HepG2 (cell line): ENCODE results near the gene ARHGAP10. TPM values are rescaled to one million over a fixed set of nuclear protein-coding genes. Genes with fewer than 3 reads are reported as not detected.

Source experiments
- ATAC-seq: fragments of 200-7000 bp; cut with Tn5 transposase; 3 replicates; pipeline ENCODE4 v1.9.1; 2020; ENCODE audit warnings: mild to moderate bottlenecking, moderate library complexity
- BruUV-seq: library from RNA; stranded (reverse); fragments of 400-500 nt; replicated peaks from 2 replicates; lab custom pipeline; 2021; lab: Mats Ljungman, UMichigan
- CTCF ChIA-PET: fragments of 300-600 bp; formaldehyde crosslinking; extraction: SDS; loops from one replicate; lab custom pipeline; 2021; ENCODE audit warnings: low total read pairs, inconsistent platforms, low intra/inter-chr PET ratio; lab: Yijun Ruan, JAX
- POLR2A ChIA-PET: fragments of 350-600 bp; sonication (Branson Sonifier 250); formaldehyde crosslinking; loops from one replicate; lab custom pipeline; 2020; ENCODE audit warnings: antibody characterized with exemption, inconsistent platforms; lab: Yijun Ruan, JAX
- DNase-seq: peaks from one replicate; pipeline ENCODE4 v3.0.0-alpha.2; 2015; ENCODE audit warnings: low spot score
- FAIRE-seq: peaks from 3 replicates; lab custom pipeline; 2011; peaks lifted over from hg19 to GRCh38; lab: Jason Lieb, UNC
- H2AFZ ChIP-seq: one replicate; pipeline ENCODE4 v1.6.1; 2011; ENCODE audit warnings: low read length, inconsistent platforms
- H3K27ac ChIP-seq: fragments of 300-600 bp; 3 replicates; pipeline ENCODE4 v1.8.0; 2011; ENCODE audit warnings: mixed run types, mild to moderate bottlenecking, mixed read lengths, low read length, inconsistent platforms; ENCODE audit not compliant: insufficient read depth; ENCODE audit errors: extremely low read length
- H3K27me3 ChIP-seq, 2 experiments: fragments of 200-600 bp in 1 of 2; 2 replicates in 1 of 2; 3 replicates in 1 of 2; pipeline versions ENCODE4 v1.6.0 to v1.8.0; 2011; ENCODE audit warnings: low read length in 2 of 2, mild to moderate bottlenecking in 2 of 2, moderate library complexity in 2 of 2, inconsistent platforms in 1 of 2; ENCODE audit not compliant: insufficient read depth in 2 of 2, control insufficient read depth in 1 of 2
- H3K36me3 ChIP-seq, 2 experiments: fragments of 200-600 bp in 1 of 2; replicated peaks in 1 of 2; 2 replicates in 1 of 2; 3 replicates in 1 of 2; pipeline versions ENCODE4 v1.5.1 to v1.8.0; 2011; ENCODE audit warnings: low read length in 2 of 2, inconsistent platforms in 1 of 2; ENCODE audit not compliant: insufficient read depth in 2 of 2, control insufficient read depth in 1 of 2
- H3K4me1 ChIP-seq: 2 replicates; pipeline ENCODE4 v1.5.1; 2012; ENCODE audit warnings: low read length, inconsistent platforms; ENCODE audit not compliant: insufficient read depth
- H3K4me2 ChIP-seq: 2 replicates; pipeline ENCODE4 v1.6.0; 2011; ENCODE audit warnings: low read depth, low read length, inconsistent platforms
- H3K4me3 ChIP-seq, 3 experiments: fragments of 200-600 bp in 1 of 3; sonication (generic), shearing (Covaris generic) in 1 of 3; replicated peaks in 1 of 3; 2 replicates each; pipeline ENCODE4 v1.5.1; 2011 to 2016; ENCODE audit warnings: low read length in 3 of 3, inconsistent platforms in 2 of 3, low read depth in 2 of 3, mild to moderate bottlenecking in 2 of 3, control low read depth in 1 of 3, mixed read lengths in 1 of 3; ENCODE audit not compliant: insufficient read depth in 1 of 3
- H3K79me2 ChIP-seq: one replicate; pipeline ENCODE4 v1.6.1; 2011; ENCODE audit warnings: low read length, inconsistent platforms; ENCODE audit not compliant: insufficient read depth
- H3K9ac ChIP-seq: 2 replicates; pipeline ENCODE4 v1.6.0; 2011; ENCODE audit warnings: mild to moderate bottlenecking, low read depth, low read length, inconsistent platforms; ENCODE audit not compliant: insufficient read depth
- H3K9me3 ChIP-seq: 2 replicates; pipeline ENCODE4 v1.5.1; 2012; ENCODE audit warnings: mild to moderate bottlenecking, low read length
- H4K20me1 ChIP-seq: 2 replicates; pipeline ENCODE4 v1.6.0; 2011; ENCODE audit warnings: inconsistent platforms, mild to moderate bottlenecking, low read length, moderate library complexity; ENCODE audit not compliant: insufficient read depth
- MAFK ChIP-seq, 2 experiments: IDR thresholded peaks in 1 of 2; conservative IDR thresholded peaks in 1 of 2; 2 replicates each; pipeline ENCODE4 v1.6.1; 2011; ENCODE audit warnings: improper control_type of control experiment in 2 of 2, low read length in 2 of 2
- MXD1 ChIP-seq: sonication (generic); formaldehyde crosslinking; IDR thresholded peaks from 2 replicates; pipeline ENCODE4 v1.4.0; 2020; ENCODE audit warnings: mild to moderate bottlenecking, missing genetic modification reagents
- NFATC3 ChIP-seq: sonication (generic); formaldehyde crosslinking; IDR thresholded peaks from 2 replicates; pipeline ENCODE4 v1.5.1; 2020; ENCODE audit warnings: mild to moderate bottlenecking, missing genetic modification reagents
- PBX3 ChIP-seq: sonication (generic); formaldehyde crosslinking; IDR thresholded peaks from 2 replicates; pipeline ENCODE4 v1.8.1; 2023; ENCODE audit warnings: missing genetic modification reagents, inconsistent platforms, borderline replicate concordance
- SRY ChIP-seq: sonication (generic); formaldehyde crosslinking; IDR thresholded peaks from 2 replicates; pipeline ENCODE4 v1.8.0; 2022; ENCODE audit warnings: mild to moderate bottlenecking, missing genetic modification reagents
- TAF1 ChIP-seq: sonication (generic); formaldehyde crosslinking; IDR thresholded peaks from 2 replicates; pipeline ENCODE4 v1.4.0; 2020; ENCODE audit warnings: missing genetic modification reagents
- ZNF274 ChIP-seq: sonication (generic); formaldehyde crosslinking; IDR thresholded peaks from 2 replicates; pipeline ENCODE4 v1.5.1; 2020; ENCODE audit warnings: mild to moderate bottlenecking, missing genetic modification reagents
- ZNF33A ChIP-seq: sonication (generic); formaldehyde crosslinking; IDR thresholded peaks from 2 replicates; pipeline ENCODE4 v1.5.1; 2020; ENCODE audit warnings: missing genetic modification reagents, mild to moderate bottlenecking, moderate library complexity, borderline replicate concordance
- ZNF367 ChIP-seq: sonication (generic); formaldehyde crosslinking; IDR thresholded peaks from 2 replicates; pipeline ENCODE4 v1.4.0; 2020; ENCODE audit warnings: missing genetic modification reagents, borderline replicate concordance
- WGBS: methylation state at CpG from one replicate; pipeline ENCODE4 v1.1.6; 2017; ENCODE audit warnings: low lambda C conversion rate; 5-methylcytosine and 5-hydroxymethylcytosine counted together
- in situ Hi-C: cut with HindIII; loops from 2 replicates; pipeline ENCODE4 v1.10.0; 2017; ENCODE audit warnings: low pct_unique_long_range_greater_than_20kb; ENCODE audit not compliant: extremely low pct_ligation_motif_present
- intact Hi-C: fragments of 100-400 bp; cut with micrococcal nuclease; formaldehyde crosslinking; loops from one replicate; pipeline ENCODE4 v1.10.0; 2022; ENCODE audit not compliant: unreplicated experiment
- polyA plus RNA-seq, 8 experiments: library from polyadenylated mRNA; depleted of rRNA in 3 of 8; stranded (reverse) in 7 of 8; unstranded in 1 of 8; fragments of >200 nt; fragmentation: Illumina TruSeq in 4 of 8; extraction: Trizol in 4 of 8; gene quantifications; 2 replicates each; pipeline versions ENCODE4 v1.2.1 to v1.2.3, GENCODE V29; 2011 to 2016; ENCODE audit warnings: low read depth in 4 of 8, missing spikeins in 1 of 8, mixed read lengths in 1 of 8; ENCODE audit not compliant: insufficient read depth in 1 of 8
- total RNA-seq, 5 experiments: library from RNA; depleted of rRNA; stranded (reverse); fragments of >200 nt; fragmentation: Illumina TruSeq; extraction: Trizol; gene quantifications; 2 replicates each; pipeline ENCODE4 v1.2.3, GENCODE V29; 2016; ENCODE audit warnings: low read depth in 1 of 5

ARHGAP10 gene
- total and polyA plus RNA-seq, 2 of the 13 experiments (the other 11 are each of a cell fraction or from before 2014, with no cell fraction given): 0.45 to 1.6 TPM

GRCh38 chr4:147755561-147756295, 23.8 kb downstream of the ARHGAP10 start:
- H3K4me2 ChIP-seq: no peak overlapping the region
- DNase-seq (no peak), FAIRE-seq (no peak)
- in situ Hi-C loops: no loop called here
- H3K9me3 ChIP-seq: no peaks in the 10 kb centered on the region
- 68% methylated on average over 3 of the region's 3 CpGs for WGBS
- H3K27me3 ChIP-seq: no peaks in the 10 kb centered on the region
- H3K9ac ChIP-seq: no peak overlapping the region
- no peaks in the 10 kb centered on the region; the same call in 1 of the 2 replicates for H3K4me1 ChIP-seq
- CTCF ChIA-PET: no interaction called here
- POLR2A ChIA-PET: no interaction called here
- H4K20me1 ChIP-seq: no peaks in the 10 kb centered on the region
- H2AFZ ChIP-seq: no peak overlapping the region
- no peaks in the 10 kb centered on the region for H3K79me2 ChIP-seq
- TF ChIP-seq SRY: no peak
- no peak for TF ChIP-seq ZNF274 (CRISPR knock-in tag)
- no peak for TF ChIP-seq PBX3 (CRISPR knock-in tag)
- no peak for TF ChIP-seq ZNF367 (CRISPR knock-in tag)
- TF ChIP-seq NFATC3 (CRISPR knock-in tag): no peak
- TF ChIP-seq ZNF33A (CRISPR knock-in tag): no peak
- no peak for TF ChIP-seq MXD1 (CRISPR knock-in tag)
- no peak for TF ChIP-seq TAF1 (CRISPR knock-in tag)
- no peak for TF ChIP-seq MAFK (conservative IDR thresholded peaks at IDR 0.05 in 1 of 2, IDR thresholded peaks at IDR 0.05 in 1 of 2; ENCODE audit: low read length in 2 of 2)
- TF ChIP-seq, all 625 proteins: peak for 0
- Histone ChIP-seq H3K36me3 (no peaks in the 10 kb centered on the region), H3K27ac (no peak overlapping the region), H3K4me3 (no peak overlapping the region)
- ATAC-seq: no peak
- intact Hi-C loops: no loop called here
- no TSS peak for BruUV-seq
